ENCODE data around the gene ERGIC3.

DNA sequence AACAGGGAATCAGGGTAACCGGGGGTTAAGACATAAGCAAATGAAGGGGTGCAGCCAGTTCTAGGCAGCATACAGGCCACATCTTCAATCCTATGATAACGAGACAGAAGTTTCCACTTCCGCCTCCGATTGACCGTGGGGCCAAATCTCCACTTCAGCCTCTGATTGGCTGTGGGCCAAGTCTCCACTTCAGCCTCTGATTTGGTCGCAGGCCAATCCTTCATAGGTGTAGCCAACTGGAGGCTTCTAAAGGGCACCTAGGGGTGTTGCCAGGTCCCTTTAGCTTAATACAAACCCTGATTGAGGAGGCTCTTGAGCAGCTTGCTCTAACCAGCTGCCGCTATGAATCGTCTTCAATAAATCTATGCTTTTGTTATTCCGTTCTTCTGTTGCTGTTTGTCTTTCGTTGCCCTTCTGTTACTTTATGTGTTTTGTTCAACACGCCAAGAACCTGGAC, 2.1 kb upstream of the ERGIC3 start:
- TF ChIP-seq CTCF (IDR thresholded peaks at IDR 0.05), result no peak
- TF ChIP-seq POLR2A (IDR thresholded peaks at IDR 0.05), result no peak
